ENCODE measurements around the gene APOC1.
"Not testable (repeated sequence)": the region's sequence is repeated elsewhere in the genome, so short reads cannot be mapped to it uniquely, and the experiment has no call there.

APOC1 gene

GRCh38 chr19:44914433-44915206 lies at the start of gene APOC1:
Gene APOC1 (plus strand): TSS chr19:44914608. CDS start chr19:44914892, 284 bp downstream.
- DNase-seq, result peak; percentile 63

DNA sequence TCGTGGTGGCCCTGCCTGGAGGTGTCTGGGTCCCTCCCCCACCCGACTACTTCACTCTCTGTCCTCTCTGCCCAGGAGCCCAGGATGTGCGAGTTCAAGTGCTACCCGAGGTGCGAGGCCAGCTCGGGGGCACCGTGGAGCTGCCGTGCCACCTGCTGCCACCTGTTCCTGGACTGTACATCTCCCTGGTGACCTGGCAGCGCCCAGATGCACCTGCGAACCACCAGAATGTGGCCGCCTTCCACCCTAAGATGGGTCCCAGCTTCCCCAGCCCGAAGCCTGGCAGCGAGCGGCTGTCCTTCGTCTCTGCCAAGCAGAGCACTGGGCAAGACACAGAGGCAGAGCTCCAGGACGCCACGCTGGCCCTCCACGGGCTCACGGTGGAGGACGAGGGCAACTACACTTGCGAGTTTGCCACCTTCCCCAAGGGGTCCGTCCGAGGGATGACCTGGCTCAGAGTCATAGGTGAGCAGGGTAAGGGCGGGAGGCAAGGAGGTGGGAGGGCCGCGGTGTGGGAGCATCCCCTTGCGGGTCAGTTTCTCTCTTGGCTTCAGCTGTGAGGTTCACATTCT lies 49.1 kb upstream of the APOC1 start:
- no peak for DNase-seq

- no peak for DNase-seq
Observed at GRCh38 chr19:44866664-44867063, 47.7 kb upstream of the APOC1 start.

DNA sequence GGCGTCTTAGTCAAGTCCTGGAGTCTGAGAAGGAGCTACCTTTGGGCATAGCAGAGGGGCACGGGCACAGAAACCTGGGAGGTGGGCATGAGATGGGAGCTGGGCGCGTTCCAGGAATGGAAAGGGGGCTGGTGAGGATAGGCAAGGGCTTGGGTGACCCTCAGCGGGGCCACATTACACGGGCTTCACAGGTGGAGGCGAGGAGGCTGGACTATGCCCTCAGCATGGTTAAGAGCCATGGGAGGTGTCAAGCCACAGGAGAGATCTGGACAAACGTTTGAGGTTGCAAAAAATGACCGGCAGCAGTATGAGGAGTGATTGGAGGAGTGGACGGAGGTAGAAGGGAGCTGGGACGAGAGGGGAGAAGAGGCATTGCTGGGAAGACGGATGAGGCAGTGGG lies 46.8 kb upstream of the APOC1 start:
- DNase-seq, result no peak

- DNase-seq, result no peak
Observed at GRCh38 chr19:44869733-44870470, 44.5 kb upstream of the APOC1 start.

GRCh38 chr19:44871809-44872208 lies 42.6 kb upstream of the APOC1 start:
- no peak for DNase-seq

- DNase-seq, result no peak
Observed at GRCh38 chr19:44872661-44873060, 41.7 kb upstream of the APOC1 start.

DNA sequence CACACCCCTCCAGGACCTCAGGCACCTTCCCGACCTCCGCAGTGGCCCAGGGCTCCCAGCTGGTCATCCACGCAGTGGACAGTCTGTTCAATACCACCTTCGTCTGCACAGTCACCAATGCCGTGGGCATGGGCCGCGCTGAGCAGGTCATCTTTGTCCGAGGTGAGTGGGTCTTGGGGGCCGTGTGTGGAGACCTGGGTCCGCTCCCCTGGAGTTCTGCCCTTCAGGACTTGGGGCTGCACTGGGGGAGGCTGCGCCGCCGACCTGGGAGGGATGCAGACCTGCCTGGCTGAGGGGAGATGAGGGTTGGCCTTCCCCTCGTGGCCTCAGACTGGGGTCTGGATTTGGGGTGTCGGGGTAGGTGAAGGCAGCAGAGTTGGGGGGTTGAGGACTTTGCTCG lies 40.1 kb upstream of the APOC1 start:
- DNase-seq, result no peak

DNA sequence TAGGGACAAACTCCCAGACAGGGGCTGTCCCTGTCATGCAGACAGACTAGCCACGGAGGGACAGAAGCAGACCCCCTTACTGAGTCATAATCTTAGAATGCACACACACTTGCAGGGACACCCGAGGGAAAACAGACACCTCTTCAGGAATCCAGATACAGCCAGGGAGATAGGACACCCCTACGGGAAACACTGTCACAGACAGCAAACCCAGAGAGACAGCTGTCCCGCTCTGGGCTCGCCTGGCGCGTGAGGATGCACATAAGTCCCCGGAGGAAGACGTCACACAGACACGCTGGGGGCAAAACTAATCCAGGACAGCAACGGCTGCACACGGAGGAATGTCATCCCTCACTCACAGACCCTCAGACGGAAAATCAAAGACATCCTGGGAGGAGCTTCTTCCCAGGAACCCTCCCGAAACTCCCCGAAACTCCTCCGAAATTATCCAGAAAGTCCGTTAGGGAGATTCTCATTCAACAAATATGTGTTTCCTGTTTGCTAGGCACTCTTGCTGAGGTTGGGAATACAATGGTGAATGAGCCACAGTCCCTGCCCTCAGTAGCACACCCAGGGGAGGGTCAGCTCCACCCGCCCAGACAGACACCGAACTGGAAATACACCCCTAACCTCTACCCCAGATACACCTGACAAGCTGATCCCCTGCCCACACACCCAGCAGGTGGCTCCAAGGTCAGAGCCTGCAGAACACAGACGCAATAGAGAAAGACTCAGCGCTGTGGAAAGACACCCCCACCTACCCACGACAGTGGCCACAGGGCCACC lies 38.5 kb upstream of the APOC1 start:
- DNase-seq, result no peak

DNA sequence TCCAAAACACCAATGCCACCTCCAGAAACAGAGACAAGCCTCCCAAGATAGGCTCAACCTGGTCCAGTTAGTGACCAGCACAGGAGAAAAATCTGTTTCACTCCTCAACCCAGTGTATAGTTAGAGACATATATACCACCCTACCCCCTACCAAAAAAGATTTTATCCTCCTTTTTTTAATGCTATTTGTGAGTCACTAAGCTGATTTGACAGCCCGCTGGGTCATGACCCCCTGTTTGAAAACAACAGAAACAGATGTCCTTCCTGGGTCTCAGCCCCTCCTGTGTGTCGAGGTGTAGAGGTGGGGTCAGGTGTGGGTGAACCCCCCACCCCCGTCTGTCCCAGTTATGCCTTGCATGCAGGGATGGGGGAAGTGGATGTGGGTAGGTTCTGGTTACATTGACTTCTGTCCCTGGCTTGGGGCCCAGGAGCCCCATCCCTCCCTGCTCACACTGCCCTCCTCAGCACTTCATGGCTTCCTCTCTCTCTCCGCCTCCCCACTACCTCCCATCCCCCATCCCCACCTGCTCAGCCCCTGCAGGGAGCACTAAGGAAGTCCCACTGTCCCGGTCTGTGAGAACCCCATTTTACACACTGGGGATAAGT lies 37.4 kb upstream of the APOC1 start:
- DNase-seq, result peak; percentile 0

DNA sequence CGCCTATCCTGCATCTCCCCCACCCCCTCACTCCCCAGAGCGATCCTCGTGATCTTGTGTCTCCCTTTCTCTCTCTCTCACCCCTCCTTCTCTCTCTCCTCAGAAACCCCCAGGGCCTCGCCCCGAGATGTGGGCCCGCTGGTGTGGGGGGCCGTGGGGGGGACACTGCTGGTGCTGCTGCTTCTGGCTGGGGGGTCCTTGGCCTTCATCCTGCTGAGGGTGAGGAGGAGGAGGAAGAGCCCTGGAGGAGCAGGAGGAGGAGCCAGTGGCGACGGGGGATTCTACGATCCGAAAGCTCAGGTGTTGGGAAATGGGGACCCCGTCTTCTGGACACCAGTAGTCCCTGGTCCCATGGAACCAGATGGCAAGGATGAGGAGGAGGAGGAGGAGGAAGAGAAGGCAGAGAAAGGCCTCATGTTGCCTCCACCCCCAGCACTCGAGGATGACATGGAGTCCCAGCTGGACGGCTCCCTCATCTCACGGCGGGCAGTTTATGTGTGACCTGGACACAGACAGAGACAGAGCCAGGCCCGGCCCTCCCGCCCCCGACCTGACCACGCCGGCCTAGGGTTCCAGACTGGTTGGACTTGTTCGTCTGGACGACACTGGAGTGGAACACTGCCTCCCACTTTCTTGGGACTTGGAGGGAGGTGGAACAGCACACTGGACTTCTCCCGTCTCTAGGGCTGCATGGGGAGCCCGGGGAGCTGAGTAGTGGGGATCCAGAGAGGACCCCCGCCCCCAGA lies 36.1 kb upstream of the APOC1 start:
- no peak for DNase-seq

GRCh38 chr19:44879309-44880065 lies 34.9 kb upstream of the APOC1 start:
- DNase-seq, result no peak

- no peak for DNase-seq
Observed at GRCh38 chr19:44882063-44882462, 32.3 kb upstream of the APOC1 start.

DNA sequence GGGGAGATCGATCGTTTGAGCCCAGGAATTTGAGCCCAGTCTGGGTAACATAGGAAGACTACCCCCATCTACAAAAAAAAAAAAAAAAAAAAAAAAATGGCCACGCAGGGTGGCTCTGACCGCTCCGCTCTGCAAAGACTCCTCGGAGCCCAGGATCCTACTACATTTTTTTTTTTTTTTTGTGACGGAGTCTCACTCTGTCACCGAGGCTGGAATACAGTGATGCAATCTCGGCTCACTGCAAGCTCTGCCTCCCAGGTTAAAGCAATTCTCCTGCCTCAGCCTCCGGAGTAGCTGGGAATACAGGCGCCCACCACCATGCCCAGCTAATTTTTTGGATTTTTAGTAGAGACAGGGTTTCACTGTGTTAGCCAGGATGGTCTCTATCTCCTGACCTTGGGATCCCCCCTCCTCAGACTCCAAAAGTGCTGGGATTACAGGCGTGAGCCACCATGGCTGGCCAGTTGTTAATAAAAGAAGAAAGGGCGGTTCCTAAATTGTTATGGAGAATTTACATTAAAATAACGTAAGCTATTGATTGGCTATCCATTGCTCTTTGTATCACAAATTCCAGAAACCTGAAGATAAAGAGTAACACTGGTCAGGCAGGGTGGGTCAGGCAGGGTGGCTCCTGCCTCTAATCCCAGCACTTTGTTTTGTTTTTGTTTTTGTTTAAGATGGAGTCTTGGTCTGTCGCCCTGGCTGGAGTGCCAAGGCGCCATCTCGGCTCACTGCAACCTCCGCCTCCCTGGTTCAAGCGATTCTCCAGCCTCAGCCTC lies 31.6 kb upstream of the APOC1 start:
- not testable (repeated sequence) for DNase-seq

- no peak for DNase-seq
Observed at GRCh38 chr19:44883922-44884321, 30.5 kb upstream of the APOC1 start.

DNA sequence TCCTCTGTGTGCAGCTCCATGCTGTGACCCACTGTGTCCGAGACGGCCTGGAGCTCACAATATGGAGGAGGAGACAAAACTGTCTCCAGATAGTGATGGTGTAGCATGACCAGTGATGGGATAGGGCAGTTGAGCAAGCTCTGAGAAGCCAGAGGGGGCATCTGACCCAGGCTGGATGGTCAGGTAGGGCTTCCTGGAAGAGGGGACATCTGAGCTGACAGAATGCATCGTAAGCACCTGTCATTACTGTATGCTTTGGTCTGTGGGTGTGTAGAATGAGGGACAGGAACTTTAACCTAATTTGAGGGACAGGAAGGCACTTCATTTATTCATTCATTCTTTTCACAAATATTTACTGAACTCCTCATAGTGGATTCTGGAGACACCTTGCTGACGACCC lies 29.8 kb upstream of the APOC1 start:
- DNase-seq, result no peak

DNA sequence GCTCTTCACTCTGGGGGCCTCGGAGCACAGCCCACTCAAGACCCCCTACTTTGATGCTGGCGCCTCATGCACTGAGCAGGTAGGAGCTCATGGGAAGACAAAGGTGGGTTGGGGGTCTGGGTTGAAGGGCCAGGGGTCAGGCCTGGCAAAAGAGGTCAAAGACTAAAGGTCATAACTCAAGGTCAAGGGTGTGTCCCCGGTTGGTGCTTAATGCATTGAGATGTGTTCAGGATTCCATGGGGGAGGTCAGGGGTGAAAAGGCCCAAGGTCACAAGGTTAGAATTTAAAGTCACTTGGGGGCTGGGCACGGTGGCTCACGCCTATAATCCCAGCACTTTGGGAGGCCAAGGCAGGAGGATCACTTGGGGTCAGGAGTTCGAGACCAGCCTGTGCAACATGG lies 28.3 kb upstream of the APOC1 start:
- no peak for DNase-seq

DNA sequence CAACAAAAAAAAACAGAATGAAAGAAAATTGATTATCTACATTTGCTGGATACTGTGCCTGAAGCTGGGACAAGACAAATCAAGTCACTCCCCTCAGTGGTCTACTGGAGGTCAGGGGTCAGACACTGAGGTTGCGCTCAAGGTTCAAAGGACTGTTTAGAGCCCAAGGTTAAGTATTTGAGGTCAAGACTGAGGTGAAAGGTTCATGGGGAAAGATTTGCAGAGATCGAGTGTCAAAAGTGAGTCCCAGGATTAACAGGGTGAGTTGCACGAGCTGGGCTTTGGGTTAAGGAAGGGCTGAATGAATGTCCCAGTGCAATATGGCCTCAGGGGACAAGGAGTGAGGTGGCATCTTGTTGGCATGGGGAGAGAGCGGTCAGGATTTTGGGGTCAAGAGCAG lies 26.8 kb upstream of the APOC1 start:
- no peak for DNase-seq

DNA sequence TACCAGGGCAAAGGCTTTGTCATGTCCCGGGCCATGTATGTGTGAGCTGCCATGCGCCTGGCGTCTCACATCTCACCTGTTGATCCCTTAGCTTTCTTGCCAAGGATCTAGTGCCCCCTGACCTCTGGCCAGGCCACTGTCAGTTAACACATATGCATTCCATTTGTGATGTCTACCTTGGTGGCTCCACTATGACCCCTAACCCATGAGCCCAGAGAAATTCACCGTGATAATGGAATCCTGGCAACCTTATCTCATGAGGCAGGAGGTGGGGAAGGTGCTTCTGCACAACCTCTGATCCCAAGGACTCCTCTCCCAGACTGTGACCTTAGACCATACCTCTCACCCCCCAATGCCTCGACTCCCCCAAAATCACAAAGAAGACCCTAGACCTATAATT lies 26.1 kb upstream of the APOC1 start:
- not testable (repeated sequence) for DNase-seq

DNA sequence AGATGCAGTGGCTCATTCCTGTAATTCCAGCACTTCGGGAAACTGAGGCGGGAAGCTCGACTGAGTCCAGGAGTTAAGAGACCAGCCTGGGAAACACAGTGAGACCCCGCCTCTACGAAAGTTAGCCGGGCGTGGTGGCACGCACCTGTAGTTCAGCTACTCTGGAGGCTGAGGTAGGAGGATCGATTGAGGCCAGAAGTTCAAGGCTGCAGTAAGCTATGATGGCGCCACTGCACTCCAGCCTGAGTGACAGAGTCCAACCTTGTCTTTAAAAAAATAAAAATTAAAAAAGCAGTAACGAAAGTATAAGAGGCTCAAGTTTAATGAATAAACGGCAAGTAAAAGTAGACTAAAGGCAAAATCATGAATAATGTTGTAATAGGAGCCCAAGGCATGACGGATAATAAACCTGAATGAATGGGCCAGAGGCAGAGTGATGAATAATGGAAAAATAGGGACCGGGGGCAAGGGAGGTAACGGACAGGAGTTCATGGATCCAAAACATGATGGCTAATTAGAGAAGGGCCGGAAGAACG lies 24.5 kb upstream of the APOC1 start:
- no peak for DNase-seq
